PC-9 (cell line): Measurements from ENCODE around the gene ZNF738. TPM values are rescaled to one million over a fixed set of nuclear protein-coding genes. Genes with fewer than 3 reads are reported as not detected.

Experiments
- BruUV-seq: library from RNA; stranded (reverse); fragments of 400-500 nt; replicated peaks from 2 replicates; lab custom pipeline; 2021; lab: Mats Ljungman, UMichigan
- CTCF ChIA-PET: fragments of 300-600 bp; sonication (Branson Sonifier 250); formaldehyde crosslinking; loops from one replicate; lab custom pipeline; 2022; ENCODE audit warnings: antibody characterized with exemption; lab: Charles Lee
- POLR2A ChIA-PET: fragments of 300-600 bp; sonication (Branson Sonifier 250); formaldehyde crosslinking; loops from one replicate; lab custom pipeline; 2022; ENCODE audit warnings: antibody characterized with exemption; ENCODE audit not compliant: unreplicated experiment; lab: Charles Lee
- DNase-seq, 2 experiments: peaks; one replicate each; pipeline versions ENCODE4 v3.0.0 to v3.0.0-alpha.2; 2015 to 2022; ENCODE audit warnings: mixed read lengths in 1 of 2
- H2AFZ ChIP-seq: fragments of 200-600 bp; sonication (generic); 2 replicates; pipeline ENCODE4 v1.8.1; 2017; ENCODE audit warnings: antibody characterized with exemption
- H3F3A ChIP-seq: fragments of 200-600 bp; sonication (generic); 2 replicates; pipeline ENCODE4 v1.8.1; 2017; ENCODE audit warnings: antibody characterized with exemption, mild to moderate bottlenecking, low read depth; ENCODE audit not compliant: insufficient read depth
- H3K27ac ChIP-seq: fragments of 200-600 bp; sonication (generic); 2 replicates; pipeline ENCODE4 v1.6.1; 2016; ENCODE audit warnings: mixed run types
- H3K27me3 ChIP-seq: fragments of 200-600 bp; sonication (generic); 2 replicates; pipeline ENCODE4 v1.6.1; 2016; ENCODE audit warnings: low read depth, mixed run types; ENCODE audit not compliant: insufficient read depth
- H3K36me3 ChIP-seq: fragments of 200-600 bp; sonication (generic); 2 replicates; pipeline ENCODE4 v1.6.1; 2016; ENCODE audit warnings: low read depth, mixed run types
- H3K4me1 ChIP-seq: fragments of 200-600 bp; sonication (generic); replicated peaks from 2 replicates; pipeline ENCODE4 v1.6.1; 2016; ENCODE audit warnings: mixed run types; ENCODE audit not compliant: insufficient read depth
- H3K4me2 ChIP-seq: fragments of 200-600 bp; sonication (generic); 2 replicates; pipeline ENCODE4 v1.6.1; 2017; ENCODE audit warnings: mixed run types
- H3K4me3 ChIP-seq: fragments of 200-600 bp; sonication (generic); 2 replicates; pipeline ENCODE4 v1.6.1; 2016; ENCODE audit warnings: mixed run types
- H3K79me2 ChIP-seq: fragments of 200-600 bp; sonication (generic); 2 replicates; pipeline ENCODE4 v1.6.1; 2017; ENCODE audit warnings: low read depth, mixed run types
- H3K9me2 ChIP-seq: fragments of 200-600 bp; sonication (generic); 2 replicates; pipeline ENCODE4 v1.8.1; 2017; ENCODE audit warnings: mild to moderate bottlenecking; ENCODE audit not compliant: insufficient read depth
- H3K9me3 ChIP-seq: fragments of 200-600 bp; sonication (generic); 2 replicates; pipeline ENCODE4 v1.8.1; 2016; ENCODE audit warnings: low read depth; ENCODE audit not compliant: insufficient read depth
- H4K20me1 ChIP-seq: fragments of 200-600 bp; sonication (generic); 2 replicates; pipeline ENCODE4 v1.8.1; 2017; ENCODE audit not compliant: insufficient read depth
- EZH2 ChIP-seq: fragments of 200-600 bp; sonication (generic); IDR thresholded peaks from 2 replicates; pipeline ENCODE4 v1.8.0; 2017; ENCODE audit warnings: antibody characterized with exemption, low read depth
- intact Hi-C: fragments of 100-400 bp; cut with micrococcal nuclease; formaldehyde crosslinking; loops from one replicate; pipeline ENCODE4 v1.10.0; 2022; ENCODE audit not compliant: unreplicated experiment
- total RNA-seq: library from RNA; stranded (reverse); gene quantifications from 2 replicates; pipeline ENCODE4 v1.2.3, GENCODE V29; 2021
- TF ChIP-seq, protein P1 (sequence below): fragments of 200-600 bp; sonication (generic); conservative IDR thresholded peaks from 2 replicates; pipeline ENCODE4 v1.6.1; 2017; ENCODE audit warnings: mixed run types, antibody characterized with exemption, mild to moderate bottlenecking, moderate library complexity

ZNF738 gene
- total RNA-seq, 1 experiment from 2014 or later, result 11.9 TPM

DNA sequence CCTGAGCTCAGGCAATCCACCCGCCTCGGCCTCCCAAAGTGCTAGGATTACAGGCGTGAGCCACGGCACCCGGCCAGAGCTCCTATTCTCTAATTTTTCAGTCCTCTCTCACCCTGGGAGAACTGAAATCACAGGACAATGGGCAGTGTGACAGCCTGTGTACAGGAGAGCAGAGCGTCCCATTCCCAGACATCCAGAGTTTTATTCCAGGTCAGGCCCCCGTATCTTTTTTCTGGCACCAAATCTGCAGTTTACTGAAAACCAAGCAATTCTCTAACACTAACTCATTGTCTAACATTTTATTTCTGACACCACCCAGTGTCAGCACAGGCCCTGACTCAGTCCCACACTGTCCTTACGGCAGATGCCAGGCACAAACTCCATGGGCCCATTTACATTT lies 36.3 kb upstream of the ZNF738 start:
- no peak overlapping the region for H2AFZ ChIP-seq
- TF ChIP-seq, protein P1, sequence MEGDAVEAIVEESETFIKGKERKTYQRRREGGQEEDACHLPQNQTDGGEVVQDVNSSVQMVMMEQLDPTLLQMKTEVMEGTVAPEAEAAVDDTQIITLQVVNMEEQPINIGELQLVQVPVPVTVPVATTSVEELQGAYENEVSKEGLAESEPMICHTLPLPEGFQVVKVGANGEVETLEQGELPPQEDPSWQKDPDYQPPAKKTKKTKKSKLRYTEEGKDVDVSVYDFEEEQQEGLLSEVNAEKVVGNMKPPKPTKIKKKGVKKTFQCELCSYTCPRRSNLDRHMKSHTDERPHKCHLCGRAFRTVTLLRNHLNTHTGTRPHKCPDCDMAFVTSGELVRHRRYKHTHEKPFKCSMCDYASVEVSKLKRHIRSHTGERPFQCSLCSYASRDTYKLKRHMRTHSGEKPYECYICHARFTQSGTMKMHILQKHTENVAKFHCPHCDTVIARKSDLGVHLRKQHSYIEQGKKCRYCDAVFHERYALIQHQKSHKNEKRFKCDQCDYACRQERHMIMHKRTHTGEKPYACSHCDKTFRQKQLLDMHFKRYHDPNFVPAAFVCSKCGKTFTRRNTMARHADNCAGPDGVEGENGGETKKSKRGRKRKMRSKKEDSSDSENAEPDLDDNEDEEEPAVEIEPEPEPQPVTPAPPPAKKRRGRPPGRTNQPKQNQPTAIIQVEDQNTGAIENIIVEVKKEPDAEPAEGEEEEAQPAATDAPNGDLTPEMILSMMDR, result no peak
- TF ChIP-seq EZH2, result no peak
- H3K4me2 ChIP-seq, result no peak overlapping the region
- H3K27ac ChIP-seq, result no peak overlapping the region
- ChIA-PET CTCF (no interaction called here), POLR2A (no interaction called here)
- no peaks in the 10 kb centered on the region for H3K4me1 ChIP-seq
- no peaks in the 10 kb centered on the region for H3K9me2 ChIP-seq
- no peaks in the 10 kb centered on the region for H4K20me1 ChIP-seq
- no peaks in the 10 kb centered on the region for H3K27me3 ChIP-seq
- H3K4me3 ChIP-seq, result no peak overlapping the region
- no peaks in the 10 kb centered on the region for H3F3A ChIP-seq
- peaks cover 23% of the 10 kb centered on the region for H3K36me3 ChIP-seq
- no TSS peak for BruUV-seq
- DNase-seq, result no peak
- peaks cover 26% of the 10 kb centered on the region for H3K79me2 ChIP-seq
- peaks cover 21% of the 10 kb centered on the region for H3K9me3 ChIP-seq
- intact Hi-C loops, result no loop called here

- DNase-seq, result no peak
- H3K4me1 ChIP-seq, result peaks cover 2% of the 10 kb centered on the region
- H3K27ac ChIP-seq, result no peak overlapping the region
- H4K20me1 ChIP-seq, result no peaks in the 10 kb centered on the region
- ChIA-PET CTCF (no interaction called here), POLR2A (no interaction called here)
- no TSS peak for BruUV-seq
- no peak for TF ChIP-seq EZH2
- TF ChIP-seq, protein P1, result no peak
- peaks cover 21% of the 10 kb centered on the region for H3K9me3 ChIP-seq
- H3K4me3 ChIP-seq, result no peak overlapping the region
- no peaks in the 10 kb centered on the region for H3K27me3 ChIP-seq
- no peaks in the 10 kb centered on the region for H3K9me2 ChIP-seq
- H3F3A ChIP-seq, result no peaks in the 10 kb centered on the region
- no peak overlapping the region for H2AFZ ChIP-seq
- peaks cover 25% of the 10 kb centered on the region for H3K36me3 ChIP-seq
- peaks cover 26% of the 10 kb centered on the region for H3K79me2 ChIP-seq
- intact Hi-C loops, result no loop called here
- no peak overlapping the region for H3K4me2 ChIP-seq
Measured at GRCh38 chr19:21323000-21323399, 35.8 kb upstream of the ZNF738 start.

GRCh38 chr19:21326169-21326568 lies 32.6 kb upstream of the ZNF738 start:
- no TSS peak for BruUV-seq

More at GRCh38 chr19:21326169-21326568, 32.6 kb upstream of the ZNF738 start:
- Histone ChIP-seq H3K4me2 (no peak overlapping the region), H3F3A (peaks cover 4% of the 10 kb centered on the region; the same call in 1 of the 2 replicates), H3K4me1 (peaks cover 7% of the 10 kb centered on the region), H2AFZ (no peak overlapping the region), H4K20me1 (no peaks in the 10 kb centered on the region), H3K9me2 (no peaks in the 10 kb centered on the region), H3K36me3 (peaks cover 25% of the 10 kb centered on the region), H3K27ac (no peak overlapping the region), H3K9me3 (peaks cover 21% of the 10 kb centered on the region), H3K27me3 (no peaks in the 10 kb centered on the region), H3K4me3 (no peak overlapping the region), H3K79me2 (peaks cover 31% of the 10 kb centered on the region)
- TF ChIP-seq EZH2, result no peak
- TF ChIP-seq, protein P1, result no peak
- ChIA-PET POLR2A (interaction anchor here (0.6 kb wide), 1 partner anchor 422 kb away, joined by 3 read pairs; no protein-coding TSS in a partner anchor), CTCF (no interaction called here)
- no peak for DNase-seq
- intact Hi-C loops, result no loop called here
